H1 (cell line): ENCODE measurements around the gene UAP1.

Experiments used
- CEBPB ChIP-seq: IDR thresholded peaks from 2 replicates; pipeline ENCODE4 v1.6.1; 2012; ENCODE audit warnings: low read depth, low read length
- CTCF ChIP-seq, 3 experiments: IDR thresholded peaks; 1 replicate in 2 of 3; 2 replicates in 1 of 3; pipeline versions ENCODE4 v1.5.1 to v1.6.1; 2011; ENCODE audit warnings: low read length in 3 of 3, mild to moderate bottlenecking in 3 of 3, inconsistent platforms in 2 of 3, low read depth in 1 of 3, moderate library complexity in 1 of 3; ENCODE audit not compliant: insufficient read depth in 1 of 3; ENCODE audit errors: control extremely low read depth in 1 of 3
- EP300 ChIP-seq, 2 experiments: IDR thresholded peaks; 1 replicate in 1 of 2; 2 replicates in 1 of 2; pipeline ENCODE4 v1.6.1; 2011 to 2012; ENCODE audit warnings: low read depth in 2 of 2, low read length in 2 of 2, mild to moderate bottlenecking in 2 of 2, borderline replicate concordance in 1 of 2, inconsistent platforms in 1 of 2, moderate library complexity in 1 of 2
- EZH2 ChIP-seq: fragments of 200-600 bp; sonication (generic); IDR thresholded peaks from 2 replicates; pipeline ENCODE4 v1.7.1; 2012; ENCODE audit warnings: low read depth, mild to moderate bottlenecking, moderate library complexity, low read length, inconsistent platforms; ENCODE audit not compliant: severe bottlenecking
- GABPA ChIP-seq: IDR thresholded peaks from 2 replicates; pipeline ENCODE4 v1.6.1; 2011; ENCODE audit warnings: mild to moderate bottlenecking, low read length, moderate library complexity, borderline replicate concordance; ENCODE audit not compliant: insufficient read depth
- POLR2A ChIP-seq, 2 experiments: IDR thresholded peaks; 1 replicate in 1 of 2; 2 replicates in 1 of 2; pipeline ENCODE4 v1.6.1; 2011; ENCODE audit warnings: low read depth in 2 of 2, low read length in 2 of 2, mild to moderate bottlenecking in 2 of 2; ENCODE audit errors: control extremely low read depth in 1 of 2
- POLR2AphosphoS5 ChIP-seq: IDR thresholded peaks from 2 replicates; pipeline ENCODE4 v1.6.1; 2011; ENCODE audit warnings: low read depth, low read length
- RAD21 ChIP-seq, 2 experiments: IDR thresholded peaks in 1 of 2; conservative IDR thresholded peaks in 1 of 2; 2 replicates each; pipeline ENCODE4 v1.6.1; 2011; ENCODE audit warnings: low read depth in 2 of 2, low read length in 2 of 2, improper control_type of control experiment in 1 of 2, inconsistent platforms in 1 of 2, mild to moderate bottlenecking in 1 of 2, moderate library complexity in 1 of 2
- RBBP5 ChIP-seq: IDR thresholded peaks from 2 replicates; pipeline ENCODE4 v1.7.1; 2012; ENCODE audit warnings: low read depth, mild to moderate bottlenecking, inconsistent platforms, low read length, moderate library complexity, borderline replicate concordance
- SP1 ChIP-seq: IDR thresholded peaks from 2 replicates; pipeline ENCODE4 v1.6.1; 2011; ENCODE audit warnings: low read depth, low read length
- SRF ChIP-seq: IDR thresholded peaks from 2 replicates; pipeline ENCODE4 v1.6.1; 2011; ENCODE audit warnings: mild to moderate bottlenecking, low read depth, low read length, moderate library complexity
- USF2 ChIP-seq: IDR thresholded peaks from 2 replicates; pipeline ENCODE4 v1.6.1; 2011; ENCODE audit warnings: low read length, improper control_type of control experiment
- YY1 ChIP-seq: IDR thresholded peaks from 2 replicates; pipeline ENCODE4 v1.6.1; 2011; ENCODE audit warnings: low read depth, mild to moderate bottlenecking, low read length

- TF ChIP-seq CTCF (IDR thresholded peaks at IDR 0.05; ENCODE audit: control extremely low read depth in 1 of 3, insufficient read depth in 1 of 3, low read depth in 1 of 3, low read length in 3 of 3) = no peak
- TF ChIP-seq USF2 = no peak
- no peak for TF ChIP-seq EZH2
- no peak for TF ChIP-seq RAD21 (IDR thresholded peaks at IDR 0.05 in 1 of 2, conservative IDR thresholded peaks at IDR 0.05 in 1 of 2; ENCODE audit: low read depth in 2 of 2, low read length in 2 of 2)
- no peak for TF ChIP-seq SRF
- TF ChIP-seq SP1 = no peak
- no peak for TF ChIP-seq POLR2AphosphoS5
- TF ChIP-seq POLR2A (IDR thresholded peaks at IDR 0.05; ENCODE audit: control extremely low read depth in 1 of 2, low read depth in 2 of 2, low read length in 2 of 2) = no peak
- TF ChIP-seq EP300 (IDR thresholded peaks at IDR 0.05; ENCODE audit: borderline replicate concordance in 1 of 2, low read depth in 2 of 2, low read length in 2 of 2) = no peak
- TF ChIP-seq CEBPB = no peak
- no peak for TF ChIP-seq YY1
- no peak for TF ChIP-seq RBBP5
- no peak for TF ChIP-seq GABPA
Observed at GRCh38 chr1:162625679-162626078, 64.2 kb downstream of the UAP1 start.
